ENCODE measurements around the gene IMMT. TPM values are rescaled to one million over a fixed set of nuclear protein-coding genes. Genes with fewer than 3 reads are reported as not detected.

The IMMT gene
- total and polyA plus RNA-seq, 9 of the 15 experiments (the other 6 are each of a cell fraction or from before 2014, with no cell fraction given), result 119 to 294 (median 140) TPM

- TF ChIP-seq, protein P1, sequence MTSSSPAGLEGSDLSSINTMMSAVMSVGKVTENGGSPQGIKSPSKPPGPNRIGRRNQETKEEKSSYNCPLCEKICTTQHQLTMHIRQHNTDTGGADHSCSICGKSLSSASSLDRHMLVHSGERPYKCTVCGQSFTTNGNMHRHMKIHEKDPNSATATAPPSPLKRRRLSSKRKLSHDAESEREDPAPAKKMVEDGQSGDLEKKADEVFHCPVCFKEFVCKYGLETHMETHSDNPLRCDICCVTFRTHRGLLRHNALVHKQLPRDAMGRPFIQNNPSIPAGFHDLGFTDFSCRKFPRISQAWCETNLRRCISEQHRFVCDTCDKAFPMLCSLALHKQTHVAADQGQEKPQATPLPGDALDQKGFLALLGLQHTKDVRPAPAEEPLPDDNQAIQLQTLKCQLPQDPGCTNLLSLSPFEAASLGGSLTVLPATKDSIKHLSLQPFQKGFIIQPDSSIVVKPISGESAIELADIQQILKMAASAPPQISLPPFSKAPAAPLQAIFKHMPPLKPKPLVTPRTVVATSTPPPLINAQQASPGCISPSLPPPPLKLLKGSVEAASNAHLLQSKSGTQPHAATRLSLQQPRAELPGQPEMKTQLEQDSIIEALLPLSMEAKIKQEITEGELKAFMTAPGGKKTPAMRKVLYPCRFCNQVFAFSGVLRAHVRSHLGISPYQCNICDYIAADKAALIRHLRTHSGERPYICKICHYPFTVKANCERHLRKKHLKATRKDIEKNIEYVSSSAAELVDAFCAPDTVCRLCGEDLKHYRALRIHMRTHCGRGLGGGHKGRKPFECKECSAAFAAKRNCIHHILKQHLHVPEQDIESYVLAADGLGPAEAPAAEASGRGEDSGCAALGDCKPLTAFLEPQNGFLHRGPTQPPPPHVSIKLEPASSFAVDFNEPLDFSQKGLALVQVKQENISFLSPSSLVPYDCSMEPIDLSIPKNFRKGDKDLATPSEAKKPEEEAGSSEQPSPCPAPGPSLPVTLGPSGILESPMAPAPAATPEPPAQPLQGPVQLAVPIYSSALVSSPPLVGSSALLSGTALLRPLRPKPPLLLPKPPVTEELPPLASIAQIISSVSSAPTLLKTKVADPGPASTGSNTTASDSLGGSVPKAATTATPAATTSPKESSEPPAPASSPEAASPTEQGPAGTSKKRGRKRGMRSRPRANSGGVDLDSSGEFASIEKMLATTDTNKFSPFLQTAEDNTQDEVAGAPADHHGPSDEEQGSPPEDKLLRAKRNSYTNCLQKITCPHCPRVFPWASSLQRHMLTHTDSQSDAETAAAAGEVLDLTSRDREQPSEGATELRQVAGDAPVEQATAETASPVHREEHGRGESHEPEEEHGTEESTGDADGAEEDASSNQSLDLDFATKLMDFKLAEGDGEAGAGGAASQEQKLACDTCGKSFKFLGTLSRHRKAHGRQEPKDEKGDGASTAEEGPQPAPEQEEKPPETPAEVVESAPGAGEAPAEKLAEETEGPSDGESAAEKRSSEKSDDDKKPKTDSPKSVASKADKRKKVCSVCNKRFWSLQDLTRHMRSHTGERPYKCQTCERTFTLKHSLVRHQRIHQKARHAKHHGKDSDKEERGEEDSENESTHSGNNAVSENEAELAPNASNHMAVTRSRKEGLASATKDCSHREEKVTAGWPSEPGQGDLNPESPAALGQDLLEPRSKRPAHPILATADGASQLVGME (CRISPR knock-in tag; IDR thresholded peaks at IDR 0.05), result no peak
- TF ChIP-seq E2F6 (IDR thresholded peaks at IDR 0.05; ENCODE audit: borderline replicate concordance in 1 of 2, extremely low read depth in 1 of 2, insufficient read depth in 1 of 2, insufficient read length in 1 of 2, low read depth in 1 of 2, low read length in 1 of 2, poor library complexity in 1 of 2, severe bottlenecking in 1 of 2) (no peak), ZBTB11 (CRISPR knock-in tag; IDR thresholded peaks at IDR 0.05) (no peak), CHAMP1 (IDR thresholded peaks at IDR 0.05) (no peak), LARP7 (IDR thresholded peaks at IDR 0.05) (no peak), KLF6 (CRISPR knock-in tag; IDR thresholded peaks at IDR 0.05; ENCODE audit: borderline replicate concordance) (no peak), SP2 (IDR thresholded peaks at IDR 0.05; ENCODE audit: extremely low read depth, low read depth, low read length, poor library complexity, severe bottlenecking) (no peak), SMARCE1 (IDR thresholded peaks at IDR 0.05) (peak; percentile 67), L3MBTL2 (IDR thresholded peaks at IDR 0.05) (peak; percentile 55; the same call in 1 of the 2 replicates)
- TF ChIP-seq, protein P2, sequence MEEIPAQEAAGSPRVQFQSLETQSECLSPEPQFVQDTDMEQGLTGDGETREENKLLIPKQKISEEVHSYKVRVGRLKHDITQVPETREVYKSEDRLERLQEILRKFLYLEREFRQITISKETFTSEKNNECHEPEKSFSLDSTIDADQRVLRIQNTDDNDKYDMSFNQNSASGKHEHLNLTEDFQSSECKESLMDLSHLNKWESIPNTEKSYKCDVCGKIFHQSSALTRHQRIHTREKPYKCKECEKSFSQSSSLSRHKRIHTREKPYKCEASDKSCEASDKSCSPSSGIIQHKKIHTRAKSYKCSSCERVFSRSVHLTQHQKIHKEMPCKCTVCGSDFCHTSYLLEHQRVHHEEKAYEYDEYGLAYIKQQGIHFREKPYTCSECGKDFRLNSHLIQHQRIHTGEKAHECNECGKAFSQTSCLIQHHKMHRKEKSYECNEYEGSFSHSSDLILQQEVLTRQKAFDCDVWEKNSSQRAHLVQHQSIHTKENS (CRISPR knock-in tag; IDR thresholded peaks at IDR 0.05), result no peak
Observed at GRCh38 chr2:86204458-86204857, 9.2 kb upstream of the IMMT start (continued).

Measured in K562 (cell line).